Stimulated activated CD8-positive, alpha-beta memory T cell treated with anti-CD3 and anti-CD28 coated beads, Interleukin-2, amount 100 ng/mL, for 1 hour (primary cell): ENCODE data around the gene OR5M10.
"Not testable (repeated sequence)": the region's sequence is repeated elsewhere in the genome, so short reads cannot be mapped to it uniquely, and the experiment has no call there.

Experiments
- DNase-seq, 2 donors: peaks; one replicate each; pipeline ENCODE4 v3.0.0-alpha.2; 2020; ENCODE audit warnings: low read depth in 2 of 2

OR5M10 gene

GRCh38 chr11:56577621-56578020, at the start of gene OR5M10:
Gene OR5M10 (minus strand): TSS chr11:56577721. CDS start chr11:56577721, 0 bp downstream.
- no peak for DNase-seq

- no peak for DNase-seq
These were observed 48.4 kb upstream of the OR5M10 start for GRCh38 chr11:56625946-56626345.

DNA sequence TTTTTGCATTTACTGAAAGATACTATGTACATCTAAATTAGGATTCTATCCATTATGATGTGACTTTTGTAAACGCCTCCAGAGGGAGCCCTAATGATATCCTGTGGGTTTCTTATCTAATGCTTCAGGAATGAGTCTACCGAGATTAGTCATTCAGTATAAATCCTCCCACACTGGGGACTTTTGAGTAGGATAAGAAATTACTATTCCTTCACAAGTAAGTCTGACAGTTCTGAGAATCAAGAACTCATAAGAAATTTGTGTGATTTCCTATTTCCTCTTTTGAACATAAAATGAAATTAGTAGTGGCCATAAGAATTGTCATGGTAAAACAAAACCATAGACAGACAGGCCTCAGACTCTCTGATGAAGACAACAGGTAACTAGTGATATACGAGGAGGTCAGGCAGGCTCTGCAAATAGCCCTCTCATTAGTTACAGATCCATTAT, 47.2 kb upstream of the OR5M10 start:
- no peak for DNase-seq

GRCh38 chr11:56611174-56611573, 33.7 kb upstream of the OR5M10 start:
- no peak for DNase-seq

- not testable (repeated sequence) for DNase-seq
These were observed 14.7 kb upstream of the OR5M10 start for GRCh38 chr11:56592088-56592717.

DNA sequence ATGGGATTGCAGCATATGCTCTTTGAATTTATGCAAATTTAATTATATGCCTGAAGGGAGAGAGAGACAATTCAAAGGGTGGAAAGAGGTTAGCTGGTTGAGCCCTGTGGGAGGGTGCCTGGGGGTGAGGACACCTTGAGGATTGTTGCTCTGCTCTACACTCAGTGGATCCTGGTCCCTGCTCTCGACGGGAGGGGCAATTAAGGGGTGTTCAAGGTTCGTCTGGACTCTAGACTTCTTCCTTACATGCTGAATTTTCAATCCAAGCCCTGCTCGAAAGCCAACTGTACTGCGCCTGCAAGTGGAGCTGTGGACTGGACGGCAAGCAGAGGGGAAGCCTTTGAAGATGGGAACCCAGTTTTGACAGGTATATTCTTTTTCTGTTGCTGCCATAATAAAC, 18.9 kb downstream of the OR5M10 start:
- DNase-seq: no peak

DNA sequence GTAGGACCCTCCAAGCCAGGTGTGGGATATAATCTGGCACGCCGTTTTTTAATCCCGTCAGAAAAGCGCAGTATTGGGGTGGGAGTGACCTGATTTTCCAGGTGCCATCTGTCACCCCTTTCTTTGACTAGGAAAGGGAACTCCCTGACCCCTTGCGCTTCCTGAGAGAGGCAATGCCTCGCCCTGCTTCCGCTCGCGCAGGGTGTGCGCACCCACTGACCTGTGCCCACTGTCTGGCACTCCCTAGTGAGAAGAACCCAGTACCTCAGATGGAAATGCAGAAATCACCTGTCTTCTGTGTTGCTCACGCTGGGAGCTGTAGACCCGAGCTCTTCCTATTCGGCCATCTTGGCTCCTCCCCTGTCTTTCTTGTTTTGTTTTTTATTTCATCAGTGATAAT, 22.8 kb downstream of the OR5M10 start:
- not testable (repeated sequence) for DNase-seq

DNA sequence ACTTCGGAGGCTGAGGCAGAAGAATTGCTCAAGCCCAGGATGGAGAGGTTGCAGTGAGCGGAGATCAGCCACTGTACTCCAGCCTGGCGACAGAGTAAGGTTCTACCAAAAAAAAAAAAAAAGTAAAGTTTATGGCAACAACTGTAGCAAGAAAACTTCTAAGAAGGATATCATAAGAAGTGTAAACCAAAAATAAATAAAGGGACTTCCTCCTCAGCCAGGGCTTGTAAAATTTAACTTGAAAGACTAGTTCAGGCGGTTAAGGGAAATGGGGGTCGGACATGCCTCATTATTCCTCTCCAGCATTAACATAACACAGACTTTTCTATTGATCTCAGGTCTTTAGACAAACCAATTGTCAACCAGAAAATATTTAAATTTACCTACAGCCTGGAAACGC, 32.0 kb downstream of the OR5M10 start:
- DNase-seq: no peak

DNA sequence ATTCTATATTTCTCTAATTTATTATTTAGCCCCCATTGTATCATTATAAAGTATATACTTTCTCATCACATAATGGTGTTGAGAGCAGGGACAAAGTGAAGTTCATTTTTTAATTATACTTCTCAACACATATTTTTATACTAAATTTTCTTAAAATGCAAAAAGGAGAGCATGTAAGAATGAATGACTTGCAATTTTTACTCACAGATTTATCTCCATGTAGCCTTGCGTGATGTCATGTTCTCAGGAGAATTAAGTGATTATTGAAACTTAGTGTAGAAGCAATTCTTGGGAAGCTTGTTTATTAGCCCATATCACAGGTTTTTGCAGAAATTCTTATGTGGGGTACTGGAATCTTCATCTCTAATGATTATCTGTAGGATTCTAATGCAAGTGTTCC, 33.8 kb downstream of the OR5M10 start:
- DNase-seq: no peak

DNA sequence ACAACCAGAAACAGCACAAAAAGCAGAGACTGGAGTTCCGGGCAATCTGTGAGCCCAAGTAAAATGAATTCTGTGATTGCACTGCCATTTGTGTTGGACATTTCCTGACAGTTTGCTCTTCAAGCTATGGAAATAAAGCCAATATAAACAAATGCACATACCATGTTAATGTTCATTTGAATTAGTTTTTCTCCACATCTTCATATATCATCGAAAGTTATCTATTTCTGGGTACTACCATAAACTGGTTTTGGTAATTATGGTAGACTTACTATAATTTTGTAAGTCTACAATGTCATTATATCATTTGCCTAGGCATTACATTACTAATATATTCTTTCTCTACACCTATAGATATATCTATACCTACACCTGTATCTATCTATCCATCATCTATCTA, 34.4 kb downstream of the OR5M10 start, which contains the start of gene OR5M11:
Gene OR5M11 (minus strand): TSS at position 101 of the 400 bp plus-strand sequence. CDS start 0 bp downstream, at position 101.
- DNase-seq: no peak

- DNase-seq: no peak
These were observed 44.3 kb downstream of the OR5M10 start for GRCh38 chr11:56533054-56533740.

DNA sequence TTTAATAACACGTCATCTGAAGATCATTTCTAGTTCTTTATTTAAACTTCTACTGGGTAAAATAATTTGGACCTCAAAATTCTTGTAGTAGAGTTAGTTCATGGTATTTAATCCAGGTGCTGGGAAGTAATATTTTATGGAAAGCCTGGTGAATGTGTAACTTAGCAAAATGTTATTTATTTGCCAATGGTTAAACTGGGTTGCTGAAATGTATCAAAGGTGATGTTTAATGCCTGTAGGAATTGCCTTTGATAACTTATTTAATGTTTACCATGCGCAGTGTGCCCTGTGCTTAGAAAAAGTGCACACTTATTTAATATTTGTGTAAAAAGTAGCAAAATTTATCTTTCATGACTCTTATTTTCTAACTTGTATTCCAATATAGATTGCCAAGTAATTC, 45.7 kb downstream of the OR5M10 start:
- DNase-seq: no peak
